K562 (cell line): ENCODE measurements around the gene SYMPK. TPM values are rescaled to one million over a fixed set of nuclear protein-coding genes. Genes with fewer than 3 reads are reported as not detected.

Experiments used
- CBFA2T2 ChIP-seq: fragments of 450-650 bp; conservative IDR thresholded peaks from 2 replicates; pipeline ENCODE4 v1.6.1; 2017; ENCODE audit warnings: mild to moderate bottlenecking
- COPS2 ChIP-seq: fragments of 450-650 bp; conservative IDR thresholded peaks from 2 replicates; pipeline ENCODE4 v1.6.1; 2016; ENCODE audit warnings: mild to moderate bottlenecking, moderate library complexity
- E2F3 ChIP-seq: fragments of 250-450 bp; sonication (Bioruptor Pico); IDR thresholded peaks from 2 replicates; pipeline ENCODE4 v1.4.0; 2020; ENCODE audit warnings: mild to moderate bottlenecking
- FOXP1 ChIP-seq: sonication (generic); formaldehyde crosslinking; IDR thresholded peaks from 2 replicates; pipeline ENCODE4 v1.8.0; 2022; ENCODE audit warnings: mild to moderate bottlenecking, missing genetic modification reagents
- HDAC3 ChIP-seq: fragments of 450-650 bp; IDR thresholded peaks from 2 replicates; pipeline ENCODE4 v1.6.1; 2018; ENCODE audit warnings: borderline replicate concordance, mild to moderate bottlenecking, moderate library complexity; ENCODE audit not compliant: partially characterized antibody
- HNRNPL ChIP-seq: fragments of 200-400 bp; formaldehyde crosslinking; IDR thresholded peaks from 2 replicates; pipeline ENCODE4 v1.6.1; 2017; ENCODE audit warnings: low read depth, mild to moderate bottlenecking, low read length
- NONO ChIP-seq, 2 experiments: fragments of 200-400 bp in 1 of 2; fragments of 450-650 bp in 1 of 2; formaldehyde crosslinking in 1 of 2; IDR thresholded peaks; 2 replicates each; pipeline ENCODE4 v1.6.1; 2017; ENCODE audit warnings: low read depth in 2 of 2, mild to moderate bottlenecking in 2 of 2, moderate library complexity in 2 of 2, low read length in 1 of 2
- NR2C2 ChIP-seq, 2 experiments: fragments of 200-800 bp in 1 of 2; sonication (Bioruptor generic) in 1 of 2; sonication (generic) in 1 of 2; formaldehyde crosslinking in 1 of 2; IDR thresholded peaks; 2 replicates each; pipeline versions ENCODE4 v1.6.1 to v1.8.0; 2016 to 2022; ENCODE audit warnings: mild to moderate bottlenecking in 1 of 2, missing compliant biosample characterization in 1 of 2, missing genetic modification characterization in 1 of 2, missing genetic modification reagents in 1 of 2
- PHF21A ChIP-seq: fragments of 450-650 bp; IDR thresholded peaks from 2 replicates; pipeline ENCODE4 v1.6.1; 2017; ENCODE audit warnings: low read depth, borderline replicate concordance
- PPARD ChIP-seq: fragments of 250-450 bp; sonication (Bioruptor Pico); IDR thresholded peaks from 2 replicates; pipeline ENCODE4 v1.8.0; 2022; ENCODE audit warnings: inconsistent platforms, mild to moderate bottlenecking, moderate library complexity
- TARDBP ChIP-seq: fragments of 450-650 bp; IDR thresholded peaks from 2 replicates; pipeline ENCODE4 v1.6.1; 2016
- TEAD2 ChIP-seq: fragments of 450-650 bp; IDR thresholded peaks from 2 replicates; pipeline ENCODE4 v1.6.1; 2016; ENCODE audit warnings: missing genetic modification characterization, control low read depth, missing compliant biosample characterization
- TSC22D4 ChIP-seq: fragments of 450-650 bp; IDR thresholded peaks from 2 replicates; pipeline ENCODE4 v1.6.1; 2016; ENCODE audit warnings: missing genetic modification characterization, missing biosample characterization, control low read depth
- ZNF311 ChIP-seq: fragments of 250-450 bp; sonication (Bioruptor Pico); IDR thresholded peaks from 2 replicates; pipeline ENCODE4 v1.4.0; 2020; ENCODE audit warnings: mild to moderate bottlenecking, moderate library complexity
- ZNF436 ChIP-seq: fragments of 250-450, 450-650 bp; sonication (Bioruptor Pico); formaldehyde crosslinking; IDR thresholded peaks from 2 replicates; pipeline ENCODE4 v1.7.0; 2020; ENCODE audit warnings: mild to moderate bottlenecking
- ZNF57 ChIP-seq: fragments of 450-650 bp; formaldehyde crosslinking; IDR thresholded peaks from 2 replicates; pipeline ENCODE4 v1.4.0; 2020; ENCODE audit warnings: mild to moderate bottlenecking, moderate library complexity
- ZNF668 ChIP-seq: fragments of 250-450 bp; sonication (Bioruptor Pico); IDR thresholded peaks from 2 replicates; pipeline ENCODE4 v1.8.0; 2022; ENCODE audit warnings: mild to moderate bottlenecking, inconsistent platforms
- polyA plus RNA-seq, 8 experiments: library from polyadenylated mRNA; depleted of rRNA in 4 of 8; stranded (reverse) in 5 of 8; unstranded in 3 of 8; fragments of >200 nt; fragmentation: Nextera tagmentation in 2 of 8; fragmentation: Illumina TruSeq in 1 of 8; extraction: Ambion mirVana in 2 of 8; extraction: Trizol in 1 of 8; gene quantifications; 2 replicates each; pipeline versions ENCODE4 v1.2.1 to v1.2.3, GENCODE V29; 2011 to 2014; ENCODE audit warnings: inconsistent platforms in 1 of 8, missing spikeins in 1 of 8
- total RNA-seq, 7 experiments: library from RNA; depleted of rRNA in 6 of 7; stranded (reverse); fragments of >200 nt in 6 of 7; fragmentation: Illumina TruSeq in 2 of 7; extraction: Trizol in 2 of 7; gene quantifications; 2 replicates each; pipeline versions ENCODE4 v1.2.1 to v1.2.3, GENCODE V29; 2011 to 2021; ENCODE audit warnings: low replicate concordance in 1 of 7
- TF ChIP-seq, protein P1 (sequence below): sonication (generic); formaldehyde crosslinking; IDR thresholded peaks from 2 replicates; pipeline ENCODE4 v1.8.1; 2023; ENCODE audit warnings: mild to moderate bottlenecking, missing genetic modification reagents
- TF ChIP-seq, protein P2 (sequence below), 3 experiments: fragments of 200-800 bp in 1 of 3; sonication (Bioruptor generic) in 1 of 3; sonication (generic) in 1 of 3; formaldehyde crosslinking in 1 of 3; IDR thresholded peaks; 2 replicates each; pipeline versions ENCODE4 v1.6.1 to v1.8.0; 2016 to 2022; ENCODE audit warnings: mild to moderate bottlenecking in 2 of 3, missing compliant biosample characterization in 2 of 3, missing genetic modification characterization in 2 of 3, missing genetic modification reagents in 1 of 3
- TF ChIP-seq, protein P3 (sequence below): fragments of 450-650 bp; IDR thresholded peaks from 2 replicates; pipeline ENCODE4 v1.6.1; 2018; ENCODE audit warnings: mild to moderate bottlenecking, low read depth; ENCODE audit not compliant: partially characterized antibody
- TF ChIP-seq, protein P4 (sequence below): sonication (generic); formaldehyde crosslinking; IDR thresholded peaks from 2 replicates; pipeline ENCODE4 v1.8.1; 2023; ENCODE audit warnings: mild to moderate bottlenecking, missing genetic modification reagents

The SYMPK gene
- total and polyA plus RNA-seq, 9 of the 15 experiments (the other 6 are each of a cell fraction or from before 2014, with no cell fraction given): 0.73 to 95.5 (median 58.4) TPM

DNA sequence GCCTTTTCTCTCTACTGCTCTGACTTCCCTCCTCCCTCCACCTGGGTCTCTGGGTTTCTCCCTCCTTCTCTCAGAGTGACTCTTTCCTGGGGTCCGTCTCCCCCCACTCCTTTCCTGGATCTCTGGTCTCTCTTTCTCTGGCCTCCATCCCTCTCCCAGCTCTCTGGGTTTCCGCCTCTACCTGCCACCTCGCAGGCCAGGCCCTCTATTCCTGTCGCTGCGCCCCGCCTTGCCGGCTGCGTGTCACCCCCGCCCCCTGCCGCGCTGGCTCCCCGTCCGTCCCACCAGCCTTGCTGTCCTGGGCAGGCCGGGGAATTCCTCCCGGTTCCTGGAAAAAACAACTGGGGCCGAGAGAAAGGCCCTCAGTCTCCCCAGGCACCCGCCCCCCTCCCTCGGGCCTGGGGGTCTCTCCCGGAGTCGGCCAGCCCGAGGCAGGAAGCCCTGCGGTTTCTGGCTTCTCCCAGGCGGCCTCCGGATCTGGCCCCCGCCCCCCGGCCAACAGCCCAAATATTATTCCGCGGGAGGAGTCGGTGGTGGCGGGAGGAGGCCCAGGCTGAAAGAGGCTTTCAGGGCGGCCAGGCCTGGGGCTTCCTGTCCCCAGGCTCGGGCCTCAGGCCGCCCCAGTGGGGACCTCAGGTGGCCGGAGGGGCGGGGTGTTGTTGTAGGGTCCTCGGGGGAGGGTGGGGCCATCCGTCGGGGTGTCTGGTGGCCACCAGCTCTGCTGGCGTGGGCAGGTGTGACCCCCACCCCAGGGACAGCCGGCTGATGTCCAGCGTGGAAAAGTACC lies 13.7 kb upstream of the SYMPK start (continued):
- TF ChIP-seq, protein P1, sequence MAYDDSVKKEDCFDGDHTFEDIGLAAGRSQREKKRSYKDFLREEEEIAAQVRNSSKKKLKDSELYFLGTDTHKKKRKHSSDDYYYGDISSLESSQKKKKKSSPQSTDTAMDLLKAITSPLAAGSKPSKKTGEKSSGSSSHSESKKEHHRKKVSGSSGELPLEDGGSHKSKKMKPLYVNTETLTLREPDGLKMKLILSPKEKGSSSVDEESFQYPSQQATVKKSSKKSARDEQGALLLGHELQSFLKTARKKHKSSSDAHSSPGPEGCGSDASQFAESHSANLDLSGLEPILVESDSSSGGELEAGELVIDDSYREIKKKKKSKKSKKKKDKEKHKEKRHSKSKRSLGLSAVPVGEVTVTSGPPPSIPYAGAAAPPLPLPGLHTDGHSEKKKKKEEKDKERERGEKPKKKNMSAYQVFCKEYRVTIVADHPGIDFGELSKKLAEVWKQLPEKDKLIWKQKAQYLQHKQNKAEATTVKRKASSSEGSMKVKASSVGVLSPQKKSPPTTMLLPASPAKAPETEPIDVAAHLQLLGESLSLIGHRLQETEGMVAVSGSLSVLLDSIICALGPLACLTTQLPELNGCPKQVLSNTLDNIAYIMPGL (CRISPR knock-in tag): no peak
- TF ChIP-seq ZNF436 (CRISPR knock-in tag) (no peak), ZNF668 (no peak), FOXP1 (no peak), ZNF57 (no peak), HDAC3 (no peak), TSC22D4 (tag) (no peak), E2F3 (CRISPR knock-in tag) (no peak), COPS2 (no peak), TARDBP (no peak), HNRNPL (no peak), NONO (IDR thresholded peaks at IDR 0.05; ENCODE audit: low read depth in 2 of 2, low read length in 1 of 2) (no peak), NR2C2 (CRISPR knock-in tag; IDR thresholded peaks at IDR 0.05) (no peak), NR2C2 (tag; IDR thresholded peaks at IDR 0.05) (no peak), TEAD2 (tag) (no peak), PHF21A (no peak), ZNF311 (CRISPR knock-in tag) (no peak), PPARD (CRISPR knock-in tag) (no peak), CBFA2T2 (no peak)
- TF ChIP-seq, protein P2, sequence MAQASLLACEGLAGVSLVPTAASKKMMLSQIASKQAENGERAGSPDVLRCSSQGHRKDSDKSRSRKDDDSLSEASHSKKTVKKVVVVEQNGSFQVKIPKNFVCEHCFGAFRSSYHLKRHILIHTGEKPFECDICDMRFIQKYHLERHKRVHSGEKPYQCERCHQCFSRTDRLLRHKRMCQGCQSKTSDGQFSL (CRISPR knock-in tag; IDR thresholded peaks at IDR 0.05): no peak
- TF ChIP-seq, protein P2 (tag; IDR thresholded peaks at IDR 0.05): no peak
- TF ChIP-seq, protein P3, sequence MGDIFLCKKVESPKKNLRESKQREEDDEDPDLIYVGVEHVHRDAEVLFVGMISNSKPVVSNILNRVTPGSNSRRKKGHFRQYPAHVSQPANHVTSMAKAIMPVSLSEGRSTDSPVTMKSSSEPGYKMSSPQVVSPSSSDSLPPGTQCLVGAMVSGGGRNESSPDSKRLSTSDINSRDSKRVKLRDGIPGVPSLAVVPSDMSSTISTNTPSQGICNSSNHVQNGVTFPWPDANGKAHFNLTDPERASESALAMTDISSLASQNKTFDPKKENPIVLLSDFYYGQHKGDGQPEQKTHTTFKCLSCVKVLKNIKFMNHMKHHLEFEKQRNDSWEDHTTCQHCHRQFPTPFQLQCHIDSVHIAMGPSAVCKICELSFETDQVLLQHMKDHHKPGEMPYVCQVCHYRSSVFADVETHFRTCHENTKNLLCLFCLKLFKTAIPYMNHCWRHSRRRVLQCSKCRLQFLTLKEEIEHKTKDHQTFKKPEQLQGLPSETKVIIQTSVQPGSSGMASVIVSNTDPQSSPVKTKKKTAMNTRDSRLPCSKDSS: no peak
- TF ChIP-seq, protein P4, sequence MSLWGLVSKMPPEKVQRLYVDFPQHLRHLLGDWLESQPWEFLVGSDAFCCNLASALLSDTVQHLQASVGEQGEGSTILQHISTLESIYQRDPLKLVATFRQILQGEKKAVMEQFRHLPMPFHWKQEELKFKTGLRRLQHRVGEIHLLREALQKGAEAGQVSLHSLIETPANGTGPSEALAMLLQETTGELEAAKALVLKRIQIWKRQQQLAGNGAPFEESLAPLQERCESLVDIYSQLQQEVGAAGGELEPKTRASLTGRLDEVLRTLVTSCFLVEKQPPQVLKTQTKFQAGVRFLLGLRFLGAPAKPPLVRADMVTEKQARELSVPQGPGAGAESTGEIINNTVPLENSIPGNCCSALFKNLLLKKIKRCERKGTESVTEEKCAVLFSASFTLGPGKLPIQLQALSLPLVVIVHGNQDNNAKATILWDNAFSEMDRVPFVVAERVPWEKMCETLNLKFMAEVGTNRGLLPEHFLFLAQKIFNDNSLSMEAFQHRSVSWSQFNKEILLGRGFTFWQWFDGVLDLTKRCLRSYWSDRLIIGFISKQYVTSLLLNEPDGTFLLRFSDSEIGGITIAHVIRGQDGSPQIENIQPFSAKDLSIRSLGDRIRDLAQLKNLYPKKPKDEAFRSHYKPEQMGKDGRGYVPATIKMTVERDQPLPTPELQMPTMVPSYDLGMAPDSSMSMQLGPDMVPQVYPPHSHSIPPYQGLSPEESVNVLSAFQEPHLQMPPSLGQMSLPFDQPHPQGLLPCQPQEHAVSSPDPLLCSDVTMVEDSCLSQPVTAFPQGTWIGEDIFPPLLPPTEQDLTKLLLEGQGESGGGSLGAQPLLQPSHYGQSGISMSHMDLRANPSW (CRISPR knock-in tag): no peak
